Sigmoid colon (tissue), 4 donors: ENCODE measurements around the gene GOLGA6L9.

Source experiments
- EP300 ChIP-seq, 4 donors: sonication (generic); formaldehyde crosslinking; IDR thresholded peaks; one replicate each; pipeline ENCODE4 v1.6.1; 2017; ENCODE audit warnings: antibody characterized with exemption in 4 of 4
- POLR2A ChIP-seq, 2 donors: fragments of 450-650 bp; IDR thresholded peaks; one replicate each; pipeline ENCODE4 v1.6.1; 2016; ENCODE audit warnings: antibody characterized with exemption in 2 of 2, mild to moderate bottlenecking in 2 of 2, moderate library complexity in 2 of 2
- POLR2AphosphoS5 ChIP-seq, 4 donors: sonication (generic); formaldehyde crosslinking; IDR thresholded peaks; one replicate each; pipeline ENCODE4 v1.6.1; 2017; ENCODE audit warnings: antibody characterized with exemption in 4 of 4
- TF ChIP-seq, protein P1 (sequence below), 4 experiments: fragments of 450-650 bp in 3 of 4; fragments of 200-600 bp in 1 of 4; IDR thresholded peaks; one replicate each; pipeline ENCODE4 v1.5.1; 2016 to 2019; ENCODE audit warnings: antibody characterized with exemption in 4 of 4, mild to moderate bottlenecking in 3 of 4, moderate library complexity in 2 of 4

DNA sequence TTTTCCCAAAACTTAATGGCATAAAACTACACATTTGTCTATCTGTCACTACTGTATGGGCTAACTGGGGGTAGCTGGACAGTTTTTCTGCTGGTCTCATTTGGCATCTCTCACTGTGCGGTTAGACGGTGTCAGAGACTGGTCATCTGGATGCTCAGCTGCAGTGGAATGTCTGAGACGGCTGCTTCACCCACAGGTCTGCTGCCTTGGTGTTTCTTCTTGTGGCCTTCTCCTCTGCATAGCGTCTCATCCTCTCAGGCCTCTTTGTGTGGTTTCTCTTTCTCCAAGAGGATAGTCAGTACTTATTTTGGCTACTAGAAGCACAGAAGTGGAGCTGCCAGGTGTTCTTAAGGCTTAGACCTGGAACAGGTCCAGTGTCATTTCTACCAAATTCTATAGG, 35.9 kb upstream of the GOLGA6L9 start:
- TF ChIP-seq, protein P1, sequence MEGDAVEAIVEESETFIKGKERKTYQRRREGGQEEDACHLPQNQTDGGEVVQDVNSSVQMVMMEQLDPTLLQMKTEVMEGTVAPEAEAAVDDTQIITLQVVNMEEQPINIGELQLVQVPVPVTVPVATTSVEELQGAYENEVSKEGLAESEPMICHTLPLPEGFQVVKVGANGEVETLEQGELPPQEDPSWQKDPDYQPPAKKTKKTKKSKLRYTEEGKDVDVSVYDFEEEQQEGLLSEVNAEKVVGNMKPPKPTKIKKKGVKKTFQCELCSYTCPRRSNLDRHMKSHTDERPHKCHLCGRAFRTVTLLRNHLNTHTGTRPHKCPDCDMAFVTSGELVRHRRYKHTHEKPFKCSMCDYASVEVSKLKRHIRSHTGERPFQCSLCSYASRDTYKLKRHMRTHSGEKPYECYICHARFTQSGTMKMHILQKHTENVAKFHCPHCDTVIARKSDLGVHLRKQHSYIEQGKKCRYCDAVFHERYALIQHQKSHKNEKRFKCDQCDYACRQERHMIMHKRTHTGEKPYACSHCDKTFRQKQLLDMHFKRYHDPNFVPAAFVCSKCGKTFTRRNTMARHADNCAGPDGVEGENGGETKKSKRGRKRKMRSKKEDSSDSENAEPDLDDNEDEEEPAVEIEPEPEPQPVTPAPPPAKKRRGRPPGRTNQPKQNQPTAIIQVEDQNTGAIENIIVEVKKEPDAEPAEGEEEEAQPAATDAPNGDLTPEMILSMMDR (IDR thresholded peaks at IDR 0.05) = no peak
- no peak for TF ChIP-seq POLR2A (IDR thresholded peaks at IDR 0.05)
- no peak for TF ChIP-seq POLR2AphosphoS5 (IDR thresholded peaks at IDR 0.05)
- TF ChIP-seq EP300 (IDR thresholded peaks at IDR 0.05) = no peak
